Amniotic epithelial cell (primary cell): ENCODE data around the gene SMIM38.
A peak's percentile ranks its signal among the peaks of the same experiment; 100 is the strongest.
"Not testable (repeated sequence)": the region's sequence is repeated elsewhere in the genome, so short reads cannot be mapped to it uniquely, and the experiment has no call there.

Experiments used
- DNase-seq: peaks from one replicate; pipeline ENCODE4 v3.0.0-alpha.2; 2010; ENCODE audit warnings: low read depth

Gene SMIM38

DNA sequence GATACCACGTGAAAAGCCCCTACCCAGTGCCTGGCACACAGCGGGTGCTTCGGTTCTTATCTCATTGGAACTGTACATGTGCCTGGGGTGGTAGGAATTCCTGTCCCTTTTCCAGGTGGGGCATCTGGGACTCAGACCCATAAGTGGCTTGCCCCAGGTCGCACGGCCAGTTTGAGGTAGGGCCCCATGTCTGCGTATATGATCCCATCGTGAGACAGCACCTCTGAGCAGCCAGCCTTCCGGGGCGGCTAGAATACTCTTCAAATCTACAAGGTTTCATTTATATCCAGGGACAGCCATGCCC lies 33.5 kb upstream of the SMIM38 start:
- no peak for DNase-seq

DNA sequence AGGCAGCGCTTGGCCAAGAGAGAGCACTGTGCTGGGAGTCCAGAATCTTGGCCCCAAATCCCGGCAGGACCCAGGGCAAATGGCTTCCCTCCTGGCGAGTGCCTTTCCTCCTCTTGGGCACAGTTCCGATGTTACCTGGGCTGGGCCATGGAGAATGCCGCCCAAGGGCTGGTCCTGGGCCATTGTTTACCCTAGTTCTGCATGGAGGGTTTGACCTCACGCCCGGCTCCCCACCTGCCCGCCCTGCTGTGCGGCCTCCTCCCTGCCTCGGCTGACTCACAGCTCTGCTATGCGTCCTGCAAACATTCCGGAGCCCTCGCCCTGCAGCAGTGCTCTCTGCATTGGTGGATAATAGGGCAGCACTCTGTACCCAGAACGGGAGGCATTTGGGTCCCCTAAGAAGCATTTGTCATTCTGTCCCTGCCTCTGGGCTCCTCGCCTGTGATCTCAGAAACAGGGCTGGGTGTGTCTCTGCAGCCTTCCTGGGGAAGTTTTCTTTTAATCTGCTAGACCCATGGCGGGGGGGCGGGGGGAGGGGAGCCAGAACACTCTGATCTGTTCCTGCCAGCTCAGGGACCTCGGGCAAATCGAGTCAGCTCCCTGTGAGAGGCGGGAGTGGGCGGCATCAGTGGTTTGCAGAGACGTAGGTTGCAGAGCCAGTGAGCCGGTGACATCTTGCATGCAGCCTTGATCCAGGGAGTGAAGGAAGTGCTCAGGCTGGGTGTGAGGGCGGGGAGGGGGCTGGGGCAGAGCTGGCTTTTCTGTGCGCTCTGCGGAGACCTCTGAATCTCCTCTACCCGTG lies 32.9 kb upstream of the SMIM38 start:
- DNase-seq: peak; percentile 63

- DNase-seq: no peak
These were observed 31.9 kb upstream of the SMIM38 start for GRCh38 chr11:69123593-69124545.

GRCh38 chr11:69125861-69126260 lies 29.9 kb upstream of the SMIM38 start:
- no peak for DNase-seq

DNA sequence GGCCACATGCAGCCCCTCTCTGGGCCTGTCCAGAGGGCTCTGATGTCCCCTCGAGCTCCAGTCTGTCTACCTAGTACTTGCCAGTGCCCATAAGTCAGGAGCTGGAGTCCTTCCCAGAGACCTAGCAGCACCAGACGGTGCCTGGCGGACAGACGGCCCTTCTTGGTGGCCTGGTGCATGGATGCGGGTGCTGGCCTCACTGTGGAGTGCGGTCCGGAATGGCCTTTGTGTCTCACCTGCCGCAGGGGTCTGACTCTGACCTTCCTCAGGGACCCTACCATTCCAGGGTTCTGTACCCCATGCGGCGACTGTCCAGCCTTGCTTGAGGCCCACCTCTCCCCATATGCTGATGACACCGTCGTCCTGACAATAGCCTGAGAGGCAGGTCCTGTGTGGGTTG lies 29.4 kb upstream of the SMIM38 start:
- no peak for DNase-seq

- no peak for DNase-seq
These were observed 28.5 kb upstream of the SMIM38 start for GRCh38 chr11:69127081-69127850.

DNA sequence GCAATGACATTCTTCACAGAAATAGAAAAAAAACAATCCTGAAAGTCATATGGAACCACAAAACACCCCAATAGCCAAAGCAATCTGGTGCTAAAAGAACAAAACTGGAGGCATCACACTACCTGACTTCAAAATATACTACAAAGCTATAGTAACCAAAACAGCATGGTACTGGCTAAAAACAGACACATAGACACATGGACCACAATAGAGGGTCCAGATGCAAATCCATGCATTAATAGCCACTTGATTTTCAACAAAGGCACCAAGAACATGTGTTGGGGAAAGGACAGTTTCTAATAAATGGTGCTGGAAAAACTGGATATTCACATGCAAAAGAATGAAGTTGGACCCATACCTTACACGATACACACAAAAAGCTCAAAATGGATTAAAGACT lies 27.9 kb upstream of the SMIM38 start:
- no peak for DNase-seq

DNA sequence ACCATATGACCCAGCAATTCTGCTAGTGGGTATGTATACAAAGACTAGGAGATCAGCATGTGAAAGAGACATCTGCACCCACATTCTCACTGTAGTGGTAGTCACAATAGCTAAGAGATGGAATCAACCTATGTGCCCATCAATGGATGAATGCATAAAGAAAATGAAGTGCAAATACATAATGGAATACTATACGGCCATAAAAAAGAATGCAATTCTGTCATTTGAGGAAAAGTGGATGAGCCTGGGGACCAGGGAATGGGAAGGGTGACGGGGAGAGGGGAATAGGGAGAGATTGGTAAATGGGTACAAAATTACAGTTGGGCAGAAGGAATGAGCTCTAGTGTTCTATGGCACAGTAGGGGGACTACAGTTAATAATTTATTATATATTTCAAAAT lies 26.7 kb upstream of the SMIM38 start:
- no peak for DNase-seq

DNA sequence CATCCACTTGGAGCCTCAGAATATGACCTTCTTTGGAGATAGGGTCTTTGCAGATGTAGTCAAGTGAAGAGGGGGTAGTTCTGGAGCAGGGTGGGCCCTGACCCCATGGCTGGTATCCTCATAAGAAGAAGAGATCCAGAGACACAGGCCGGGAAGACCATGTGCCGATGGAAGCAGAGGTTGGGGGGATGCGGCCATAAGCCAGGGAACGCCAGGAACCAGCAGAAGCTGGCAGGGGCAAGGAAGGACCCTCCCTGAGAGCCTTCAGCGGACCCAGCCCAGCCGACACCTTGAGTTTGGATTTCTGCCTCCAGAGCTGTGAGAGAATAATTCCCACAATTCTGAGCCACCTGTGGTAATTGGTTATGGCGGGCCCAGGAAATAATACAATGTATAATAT lies 26.1 kb upstream of the SMIM38 start:
- DNase-seq: no peak

GRCh38 chr11:69130654-69131053 lies 25.1 kb upstream of the SMIM38 start:
- DNase-seq: no peak

- DNase-seq: no peak
These were observed 24.6 kb upstream of the SMIM38 start for GRCh38 chr11:69131121-69131566.

GRCh38 chr11:69131644-69132300 lies 24.0 kb upstream of the SMIM38 start:
- peak; percentile 69 for DNase-seq

DNA sequence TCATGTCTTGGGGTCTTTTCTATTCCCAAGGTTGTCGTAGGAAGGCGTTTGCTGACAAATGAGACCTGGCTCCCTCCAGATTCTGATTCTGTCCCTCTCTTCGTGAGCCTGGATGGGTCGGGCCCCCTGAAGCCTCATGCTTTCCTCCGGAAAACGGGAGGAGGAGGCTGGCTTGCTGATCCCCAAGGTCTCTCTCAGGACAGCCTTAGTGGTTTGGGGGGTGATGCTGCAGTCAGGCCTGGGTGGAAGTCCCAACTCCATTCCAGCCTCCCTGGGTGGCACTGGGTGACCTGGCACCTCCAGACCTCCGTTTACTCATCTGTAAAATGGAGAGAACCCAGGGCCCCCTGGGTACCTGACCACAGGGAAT lies 23.4 kb upstream of the SMIM38 start:
- no peak for DNase-seq

DNA sequence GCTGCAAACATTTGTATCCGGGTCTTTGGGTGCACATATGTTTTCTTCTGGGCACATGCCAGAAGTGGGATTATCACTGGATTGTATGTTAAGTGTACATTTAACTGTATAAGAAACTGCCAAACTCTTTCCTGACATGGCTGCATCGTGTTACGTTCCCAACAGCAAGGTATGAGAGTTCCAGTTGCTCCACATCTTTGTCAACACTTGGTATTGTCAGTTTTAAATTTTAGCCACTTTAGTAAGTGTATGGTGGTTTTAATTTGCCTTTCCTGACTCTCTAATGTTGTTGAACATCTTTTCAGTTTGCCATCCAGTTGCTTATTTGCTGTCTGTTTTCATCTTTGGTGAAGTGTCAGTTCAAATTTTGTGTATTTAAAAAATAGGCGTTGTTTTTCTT lies 22.5 kb upstream of the SMIM38 start:
- no peak for DNase-seq

- not testable (repeated sequence) for DNase-seq
These were observed 21.6 kb upstream of the SMIM38 start for GRCh38 chr11:69134182-69134581.

GRCh38 chr11:69134957-69135356 lies 20.8 kb upstream of the SMIM38 start:
- DNase-seq: no peak

GRCh38 chr11:69135420-69136363 lies 20.0 kb upstream of the SMIM38 start:
- no peak for DNase-seq

- DNase-seq: no peak
These were observed 19.3 kb upstream of the SMIM38 start for GRCh38 chr11:69136471-69136870.

GRCh38 chr11:69137151-69137844 lies 18.4 kb upstream of the SMIM38 start:
- no peak for DNase-seq

DNA sequence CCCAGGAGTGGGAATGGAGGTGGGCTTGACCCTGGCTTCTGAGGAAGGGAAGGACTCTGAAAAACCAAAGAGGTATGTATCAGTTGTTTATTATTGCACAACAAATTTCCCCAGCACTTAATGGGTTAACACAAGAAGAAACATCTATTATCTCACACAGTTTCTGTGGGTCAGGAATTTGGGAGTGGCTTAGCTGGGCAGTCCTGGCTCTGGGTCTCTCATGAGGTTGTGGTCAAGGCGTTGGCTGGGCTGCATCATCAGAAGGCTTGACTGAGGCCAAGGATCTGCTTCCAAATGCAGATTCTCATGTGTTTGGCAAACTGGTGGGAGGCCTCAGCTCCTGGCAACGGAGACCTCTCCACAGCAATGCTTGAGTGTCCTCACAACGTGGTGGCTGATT lies 17.5 kb upstream of the SMIM38 start:
- DNase-seq: peak; percentile 77
